ENCODE data around the gene PARVG. TPM values are rescaled to one million over a fixed set of nuclear protein-coding genes. Genes with fewer than 3 reads are reported as not detected.

Gene PARVG
- total RNA-seq, 1 experiment from 2014 or later = 13.9 TPM

DNA sequence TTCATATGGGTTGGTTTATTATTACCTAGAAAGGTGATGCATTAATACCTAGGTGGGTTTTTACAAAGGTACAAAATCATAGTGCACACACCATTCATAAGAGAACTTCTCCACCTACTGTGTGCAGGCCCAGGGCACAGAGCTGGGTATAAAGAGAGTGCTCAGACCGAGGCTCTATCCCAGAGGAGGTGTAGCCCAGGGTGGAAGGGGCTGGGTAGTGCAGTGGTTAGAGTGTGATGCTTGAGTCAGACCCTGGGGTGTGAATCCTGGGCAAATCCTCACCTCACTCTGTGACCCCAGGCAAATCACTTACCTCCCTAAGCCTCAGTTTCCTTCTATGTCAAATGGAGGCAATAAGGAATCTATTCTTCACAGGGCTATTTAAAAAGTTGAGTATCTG is 32.2 kb downstream of the PARVG start:
- no peak for DNase-seq (ENCODE audit: low spot score)
- Histone ChIP-seq H3K4me3 (ENCODE audit: low read depth, low read length, poor library complexity, severe bottlenecking) (no peak overlapping the region), H3K9me3 (ENCODE audit: low read depth, low read length, poor library complexity, severe bottlenecking) (no peaks in the 10 kb centered on the region), H3K4me1 (ENCODE audit: insufficient read depth, low read length, poor library complexity, severe bottlenecking) (no peaks in the 10 kb centered on the region), H3K27me3 (replicated peaks; ENCODE audit: insufficient read depth, low read depth, low read length, poor library complexity) (no peaks in the 10 kb centered on the region), H3K36me3 (ENCODE audit: insufficient read depth, low read length, poor library complexity, severe bottlenecking) (no peaks in the 10 kb centered on the region), H3K27ac (ENCODE audit: low read depth, low read length, poor library complexity, severe bottlenecking) (no peak overlapping the region)
- intact Hi-C loops (cut with micrococcal nuclease; ENCODE audit: unreplicated experiment) = no loop called here
- ChIA-PET POLR2A (ENCODE audit: low non-redundant PET) (no interaction called here), CTCF (no interaction called here)
- no TSS peak for BruUV-seq (replicated peaks)
- no peak for TF ChIP-seq EZH2 (IDR thresholded peaks at IDR 0.05; ENCODE audit: borderline replicate concordance, low read depth, low read length, poor library complexity, severe bottlenecking)
- TF ChIP-seq, protein P1, sequence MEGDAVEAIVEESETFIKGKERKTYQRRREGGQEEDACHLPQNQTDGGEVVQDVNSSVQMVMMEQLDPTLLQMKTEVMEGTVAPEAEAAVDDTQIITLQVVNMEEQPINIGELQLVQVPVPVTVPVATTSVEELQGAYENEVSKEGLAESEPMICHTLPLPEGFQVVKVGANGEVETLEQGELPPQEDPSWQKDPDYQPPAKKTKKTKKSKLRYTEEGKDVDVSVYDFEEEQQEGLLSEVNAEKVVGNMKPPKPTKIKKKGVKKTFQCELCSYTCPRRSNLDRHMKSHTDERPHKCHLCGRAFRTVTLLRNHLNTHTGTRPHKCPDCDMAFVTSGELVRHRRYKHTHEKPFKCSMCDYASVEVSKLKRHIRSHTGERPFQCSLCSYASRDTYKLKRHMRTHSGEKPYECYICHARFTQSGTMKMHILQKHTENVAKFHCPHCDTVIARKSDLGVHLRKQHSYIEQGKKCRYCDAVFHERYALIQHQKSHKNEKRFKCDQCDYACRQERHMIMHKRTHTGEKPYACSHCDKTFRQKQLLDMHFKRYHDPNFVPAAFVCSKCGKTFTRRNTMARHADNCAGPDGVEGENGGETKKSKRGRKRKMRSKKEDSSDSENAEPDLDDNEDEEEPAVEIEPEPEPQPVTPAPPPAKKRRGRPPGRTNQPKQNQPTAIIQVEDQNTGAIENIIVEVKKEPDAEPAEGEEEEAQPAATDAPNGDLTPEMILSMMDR (conservative IDR thresholded peaks at IDR 0.05; ENCODE audit: low read depth, low read length) = no peak

DNA sequence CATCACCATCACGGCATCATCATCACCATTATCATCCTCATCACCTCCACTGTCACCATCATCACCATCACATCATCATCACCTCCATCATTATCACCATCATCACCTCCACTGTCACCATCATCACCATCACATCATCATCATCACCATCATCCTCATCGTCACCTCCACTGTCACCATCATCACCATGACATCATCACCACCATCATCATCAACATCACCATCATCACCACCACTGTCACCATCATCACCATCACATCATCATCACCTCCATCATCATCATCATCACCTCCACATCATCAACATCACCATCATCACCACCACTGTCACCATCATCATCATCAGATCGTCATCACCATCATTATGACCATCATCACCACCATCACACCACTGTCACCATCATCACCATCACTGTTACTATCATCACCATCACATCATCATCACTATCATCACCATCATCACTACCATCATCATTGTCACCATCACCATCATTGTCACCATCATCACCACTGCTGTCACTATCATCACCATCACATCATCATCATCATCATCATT is 32.8 kb downstream of the PARVG start:
- TF ChIP-seq, protein P1 (conservative IDR thresholded peaks at IDR 0.05; ENCODE audit: low read depth, low read length) = no peak
- TF ChIP-seq EZH2 (IDR thresholded peaks at IDR 0.05; ENCODE audit: borderline replicate concordance, low read depth, low read length, poor library complexity, severe bottlenecking) = no peak
- ChIA-PET POLR2A (ENCODE audit: low non-redundant PET) (no interaction called here), CTCF (no interaction called here)
- intact Hi-C loops (cut with micrococcal nuclease; ENCODE audit: unreplicated experiment) = no loop called here
- no peak for DNase-seq (ENCODE audit: low spot score)
- BruUV-seq (replicated peaks) = no TSS peak
- Histone ChIP-seq H3K36me3 (ENCODE audit: insufficient read depth, low read length, poor library complexity, severe bottlenecking) (no peaks in the 10 kb centered on the region), H3K4me1 (ENCODE audit: insufficient read depth, low read length, poor library complexity, severe bottlenecking) (no peaks in the 10 kb centered on the region), H3K27me3 (replicated peaks; ENCODE audit: insufficient read depth, low read depth, low read length, poor library complexity) (no peaks in the 10 kb centered on the region), H3K4me3 (ENCODE audit: low read depth, low read length, poor library complexity, severe bottlenecking) (no peak overlapping the region), H3K27ac (ENCODE audit: low read depth, low read length, poor library complexity, severe bottlenecking) (no peak overlapping the region), H3K9me3 (ENCODE audit: low read depth, low read length, poor library complexity, severe bottlenecking) (no peaks in the 10 kb centered on the region)

DNA sequence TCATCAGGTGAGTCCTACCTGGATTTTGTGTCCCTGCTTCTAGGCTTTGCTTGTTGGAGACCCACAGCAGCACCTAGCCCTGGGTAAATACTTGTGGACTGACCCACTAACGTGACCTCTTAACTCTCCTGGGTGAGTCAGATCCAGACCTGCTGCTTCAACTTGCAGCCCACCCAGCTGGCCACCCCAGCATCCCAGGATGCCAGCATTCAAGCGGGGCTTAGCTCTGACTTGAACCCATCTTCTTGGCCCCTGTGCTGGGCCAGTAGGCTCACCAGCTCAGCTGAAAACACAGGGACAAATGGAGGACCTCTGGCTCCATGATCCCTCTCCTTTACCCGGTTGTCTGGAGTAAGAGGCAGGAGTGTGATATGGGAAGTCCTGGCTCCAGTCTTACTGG is 33.5 kb downstream of the PARVG start:
- BruUV-seq (replicated peaks) = no TSS peak
- no peaks in the 10 kb centered on the region for H3K4me1 ChIP-seq (ENCODE audit: insufficient read depth, low read length, poor library complexity, severe bottlenecking)
- H3K27me3 ChIP-seq (replicated peaks; ENCODE audit: insufficient read depth, low read depth, low read length, poor library complexity) = no peaks in the 10 kb centered on the region
- H3K36me3 ChIP-seq (ENCODE audit: insufficient read depth, low read length, poor library complexity, severe bottlenecking) = no peaks in the 10 kb centered on the region
- TF ChIP-seq EZH2 (IDR thresholded peaks at IDR 0.05; ENCODE audit: borderline replicate concordance, low read depth, low read length, poor library complexity, severe bottlenecking) = no peak
- TF ChIP-seq, protein P1 (conservative IDR thresholded peaks at IDR 0.05; ENCODE audit: low read depth, low read length) = no peak
- H3K4me3 ChIP-seq (ENCODE audit: low read depth, low read length, poor library complexity, severe bottlenecking) = no peak overlapping the region
- H3K27ac ChIP-seq (ENCODE audit: low read depth, low read length, poor library complexity, severe bottlenecking) = no peak overlapping the region
- intact Hi-C loops (cut with micrococcal nuclease; ENCODE audit: unreplicated experiment) = no loop called here
- POLR2A ChIA-PET (ENCODE audit: low non-redundant PET) = no interaction called here
- H3K9me3 ChIP-seq (ENCODE audit: low read depth, low read length, poor library complexity, severe bottlenecking) = no peaks in the 10 kb centered on the region
- no peak for DNase-seq (ENCODE audit: low spot score)
- CTCF ChIA-PET = no interaction called here

Data from A673 (cell line).